GM21515 (cell line): ENCODE measurements around the gene TSPAN3.

ENCODE experiments used
- ATAC-seq: cut with Tn5 transposase; IDR thresholded peaks from one replicate; pipeline ENCODE4 v1.9.1; 2021; ENCODE audit not compliant: unreplicated experiment

The TSPAN3 gene

DNA sequence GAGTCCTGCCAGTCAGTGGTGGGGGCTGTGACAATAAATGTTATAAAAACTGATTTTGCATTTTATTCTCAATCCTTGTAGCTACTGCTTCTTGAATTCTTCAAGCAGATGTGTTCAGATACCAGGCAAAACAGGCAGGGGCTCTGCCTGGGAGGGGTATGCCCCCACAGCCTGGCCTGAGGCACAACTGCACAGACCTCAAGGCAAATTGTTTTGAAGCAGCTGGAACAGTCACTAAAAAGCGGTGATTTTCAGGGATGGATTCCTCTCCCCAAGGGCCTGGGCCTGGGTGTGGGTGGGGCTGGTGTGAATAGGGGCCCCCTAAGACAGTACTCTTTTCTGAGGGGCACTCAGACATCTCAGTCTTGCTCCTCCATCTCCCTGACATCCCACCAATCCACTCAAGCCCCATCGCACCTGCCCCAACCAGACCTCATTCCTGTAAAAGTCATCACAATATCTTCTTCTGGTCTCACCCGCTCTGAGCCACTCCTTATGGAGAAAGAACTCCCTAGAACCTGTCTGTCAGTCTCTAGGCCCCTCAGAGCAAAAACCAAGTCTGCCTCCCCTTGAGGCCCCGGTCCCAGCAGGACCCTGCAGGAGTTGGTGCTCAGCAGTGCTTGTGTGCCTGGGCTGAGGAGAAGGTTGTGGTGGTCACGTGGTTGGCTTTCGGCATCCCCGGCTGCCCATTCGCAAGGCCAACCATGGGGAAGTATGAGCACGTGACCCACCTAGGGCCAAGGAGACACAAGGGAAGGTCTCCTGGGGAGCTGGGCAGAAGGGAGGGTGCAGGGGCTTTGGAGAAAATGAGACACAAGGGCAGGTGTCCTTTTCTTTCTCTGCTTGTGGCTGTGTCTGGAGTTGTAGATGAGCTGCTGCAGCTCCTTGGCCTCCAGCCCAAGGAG lies 78.9 kb downstream of the TSPAN3 start:
- no peak for ATAC-seq
